GM12864 (cell line): Measurements from ENCODE around the gene GYS1.

Source experiments
- DNase-seq: peaks from one replicate; pipeline ENCODE4 v3.0.0-alpha.2; 2011; ENCODE audit warnings: low read depth
- H3K4me3 ChIP-seq: 2 replicates; pipeline ENCODE4 v1.5.1; 2011; ENCODE audit warnings: mild to moderate bottlenecking, low read depth, low read length, control low read depth
- TF ChIP-seq, protein P1 (sequence below): IDR thresholded peaks from 2 replicates; pipeline ENCODE4 v1.5.1; 2011; ENCODE audit warnings: low read depth, mild to moderate bottlenecking, moderate library complexity, low read length, control low read depth, inconsistent platforms; ENCODE audit errors: missing control alignments

GYS1 gene

DNA sequence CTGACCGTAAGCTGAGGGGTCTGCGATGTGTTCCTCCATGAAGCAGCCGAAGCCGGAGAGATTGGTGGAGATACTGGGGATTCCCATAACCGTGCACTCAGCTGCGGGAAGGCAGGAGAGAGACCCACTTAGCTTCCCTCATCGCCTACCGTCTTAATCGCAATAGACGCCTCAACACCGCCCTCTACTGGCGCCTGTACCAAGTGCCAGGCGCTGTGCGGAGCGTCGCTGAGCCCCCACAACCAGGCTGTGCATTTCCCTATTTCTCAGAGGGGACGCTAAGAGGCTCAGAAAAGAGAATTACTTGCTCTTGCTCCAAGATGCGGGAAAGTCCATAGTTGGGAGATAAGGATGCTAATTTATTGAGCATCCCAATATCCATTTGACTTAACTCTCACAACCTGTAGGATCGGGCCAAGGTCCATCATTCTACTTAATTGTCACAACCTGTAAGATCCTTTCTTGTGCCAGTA, 22.1 kb downstream of the GYS1 start:
- TF ChIP-seq, protein P1, sequence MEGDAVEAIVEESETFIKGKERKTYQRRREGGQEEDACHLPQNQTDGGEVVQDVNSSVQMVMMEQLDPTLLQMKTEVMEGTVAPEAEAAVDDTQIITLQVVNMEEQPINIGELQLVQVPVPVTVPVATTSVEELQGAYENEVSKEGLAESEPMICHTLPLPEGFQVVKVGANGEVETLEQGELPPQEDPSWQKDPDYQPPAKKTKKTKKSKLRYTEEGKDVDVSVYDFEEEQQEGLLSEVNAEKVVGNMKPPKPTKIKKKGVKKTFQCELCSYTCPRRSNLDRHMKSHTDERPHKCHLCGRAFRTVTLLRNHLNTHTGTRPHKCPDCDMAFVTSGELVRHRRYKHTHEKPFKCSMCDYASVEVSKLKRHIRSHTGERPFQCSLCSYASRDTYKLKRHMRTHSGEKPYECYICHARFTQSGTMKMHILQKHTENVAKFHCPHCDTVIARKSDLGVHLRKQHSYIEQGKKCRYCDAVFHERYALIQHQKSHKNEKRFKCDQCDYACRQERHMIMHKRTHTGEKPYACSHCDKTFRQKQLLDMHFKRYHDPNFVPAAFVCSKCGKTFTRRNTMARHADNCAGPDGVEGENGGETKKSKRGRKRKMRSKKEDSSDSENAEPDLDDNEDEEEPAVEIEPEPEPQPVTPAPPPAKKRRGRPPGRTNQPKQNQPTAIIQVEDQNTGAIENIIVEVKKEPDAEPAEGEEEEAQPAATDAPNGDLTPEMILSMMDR, result peak; percentile 96
- no peak for DNase-seq
- H3K4me3 ChIP-seq, result no peak overlapping the region

DNA sequence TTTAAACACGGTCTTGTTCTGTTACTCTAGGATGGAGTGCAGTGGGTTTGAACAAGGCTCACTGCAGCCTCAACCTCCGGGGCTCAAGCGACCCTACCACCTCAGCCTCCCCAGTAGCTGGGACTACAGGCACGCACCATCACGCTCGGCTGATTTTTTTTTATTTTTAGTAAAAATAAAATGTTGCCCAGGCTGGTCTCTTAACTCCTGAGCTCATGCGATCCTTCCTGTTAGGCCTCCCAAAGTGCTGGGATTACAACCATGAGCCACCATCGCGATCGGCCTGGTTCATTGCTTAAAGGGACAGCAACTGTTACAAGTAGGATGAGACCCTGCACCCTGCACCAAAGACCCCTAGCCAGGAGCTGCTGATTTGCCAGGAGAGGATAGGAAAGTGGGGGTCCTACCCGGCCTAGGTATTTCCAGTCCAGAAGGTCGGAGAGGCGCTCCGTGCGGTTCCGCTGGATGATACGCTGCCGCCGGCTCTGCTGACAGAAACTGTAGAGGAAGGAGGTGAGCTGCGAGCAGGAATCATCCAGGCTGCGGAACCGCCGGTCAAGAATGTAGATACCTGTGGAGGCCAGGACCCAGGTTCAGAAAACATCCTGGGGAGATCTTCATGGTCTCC, 22.9 kb downstream of the GYS1 start:
- TF ChIP-seq, protein P1, result no peak

DNA sequence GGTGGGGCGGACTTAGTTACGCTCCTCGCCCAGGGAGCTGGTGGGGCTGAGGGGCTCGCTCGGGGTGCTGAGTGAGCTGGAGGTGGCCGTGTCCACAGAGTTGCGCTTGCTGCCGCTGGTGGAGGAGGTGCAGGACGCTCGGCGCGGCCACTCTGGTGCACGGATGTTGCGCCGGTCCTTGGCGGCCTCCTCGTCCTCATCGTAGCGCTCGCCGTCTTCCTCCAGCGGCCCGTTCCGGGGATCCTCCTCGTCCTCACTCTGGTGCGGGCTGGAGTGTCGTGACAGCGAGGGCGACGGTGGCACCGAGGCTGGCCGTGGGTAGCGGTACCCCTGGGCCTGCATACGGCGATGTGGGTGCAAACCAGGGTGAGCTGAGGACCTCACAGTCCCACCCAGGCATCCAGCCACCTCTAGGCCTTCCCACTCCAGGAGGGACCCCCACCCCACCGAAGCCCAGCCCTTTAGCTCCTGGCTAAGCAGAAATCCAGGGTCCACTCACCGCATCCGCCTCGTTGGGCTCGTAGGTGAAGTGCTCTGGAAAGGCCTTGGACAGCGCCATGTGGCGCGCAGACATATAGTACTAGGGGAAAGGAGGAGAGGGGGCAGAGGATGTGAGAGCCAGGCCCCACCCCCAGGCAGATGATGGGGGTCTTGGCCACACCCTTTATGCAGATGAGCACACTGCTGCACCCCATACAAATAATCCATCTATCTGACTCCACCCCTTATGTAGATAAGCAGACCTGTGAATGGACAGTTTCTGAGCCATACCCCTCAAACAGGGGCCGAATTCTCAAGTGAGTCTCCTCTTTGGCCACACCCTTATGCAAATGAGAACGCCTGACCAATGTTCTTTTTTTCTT, 23.6 kb downstream of the GYS1 start:
- no peak for DNase-seq
- no peak overlapping the region for H3K4me3 ChIP-seq
- TF ChIP-seq, protein P1, result no peak

More for the DNA sequence above, 22.9 kb downstream of the GYS1 start:
- H3K4me3 ChIP-seq, result no peak overlapping the region
- no peak for DNase-seq

DNA sequence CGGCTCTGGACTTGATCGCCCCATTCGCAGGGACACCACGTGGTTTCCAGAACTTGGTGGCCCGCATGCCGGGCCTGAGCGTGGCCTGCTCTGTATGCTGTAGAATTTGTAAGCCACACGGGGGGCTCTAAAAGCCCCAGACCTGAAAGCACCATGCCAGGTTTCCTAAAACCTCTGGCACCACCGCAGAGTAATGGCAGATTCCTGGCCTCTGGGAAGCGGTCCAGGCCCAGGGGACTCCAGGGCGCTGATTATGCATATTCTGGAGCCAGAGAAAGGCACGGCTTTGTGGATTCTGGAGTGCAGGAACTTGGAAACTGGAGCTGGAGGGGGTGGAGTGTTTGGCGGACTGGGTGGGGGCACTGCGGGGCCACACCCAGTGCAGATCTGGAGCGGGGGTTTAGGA, 24.3 kb downstream of the GYS1 start:
- no peak overlapping the region for H3K4me3 ChIP-seq
- TF ChIP-seq, protein P1, result no peak
- no peak for DNase-seq

DNA sequence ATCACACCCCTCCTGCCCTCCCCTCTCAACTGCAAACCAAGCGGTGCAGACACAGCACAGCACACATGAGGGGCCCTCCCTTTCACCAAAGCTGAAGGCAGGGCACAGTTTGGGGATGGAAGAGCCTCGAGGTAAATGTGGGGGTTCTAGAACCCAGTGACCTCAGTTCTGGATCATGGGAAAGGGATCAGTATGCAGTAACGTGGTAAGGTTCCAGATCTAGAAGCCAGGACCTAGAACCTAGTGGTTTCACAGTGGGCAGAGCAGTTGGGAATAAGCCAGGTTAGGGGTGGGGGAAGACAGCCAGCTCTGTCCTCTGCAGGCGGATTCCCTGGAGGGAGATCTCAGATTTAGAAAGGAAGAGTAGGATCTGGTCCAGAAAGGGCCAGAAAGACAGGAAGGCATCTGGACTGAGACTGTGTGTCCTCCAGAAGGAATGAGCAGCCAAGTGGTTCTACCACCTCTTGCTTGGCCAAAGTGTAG, 24.9 kb downstream of the GYS1 start:
- no peak overlapping the region for H3K4me3 ChIP-seq
- TF ChIP-seq, protein P1, result no peak

DNA sequence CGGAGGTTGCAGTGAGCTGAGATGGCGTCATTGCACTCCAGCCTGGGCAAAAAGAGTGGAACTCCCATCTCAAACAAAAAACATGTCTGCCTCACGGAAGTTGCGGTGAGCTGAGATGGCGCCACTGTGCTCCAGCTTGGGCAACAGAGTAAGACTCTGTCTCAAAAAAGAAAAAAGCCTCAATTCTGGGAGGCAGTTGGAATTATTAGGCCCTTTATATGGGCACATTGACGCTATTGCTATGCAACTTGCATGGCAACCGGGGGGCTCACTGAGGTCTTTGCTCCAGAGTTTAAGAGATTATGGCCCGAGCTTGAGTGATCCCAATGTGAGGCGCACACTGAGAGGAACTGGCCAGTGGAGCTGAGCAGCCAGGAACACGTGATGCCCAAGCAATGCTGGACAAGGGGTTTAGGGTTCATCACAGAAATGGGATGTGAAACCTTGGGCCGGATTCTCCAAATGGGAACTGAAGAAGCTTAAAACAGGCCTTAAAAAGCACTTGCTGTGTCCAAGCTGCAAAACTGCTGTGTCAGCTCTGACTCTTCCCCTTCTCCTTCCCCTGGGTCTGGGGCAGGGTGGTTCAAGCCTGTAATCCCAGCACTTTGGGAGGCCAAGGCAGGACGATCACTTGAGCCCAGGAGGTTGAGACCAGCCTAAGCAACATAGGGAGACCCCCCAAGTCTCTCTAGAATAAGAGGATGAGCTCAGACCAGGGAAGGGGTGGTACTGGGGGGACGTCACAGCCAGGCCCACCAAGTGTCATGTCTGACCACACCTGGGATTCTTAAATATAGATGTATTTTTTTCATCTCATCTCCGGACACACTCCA, 25.5 kb downstream of the GYS1 start:
- no peak for DNase-seq
- TF ChIP-seq, protein P1, result no peak

More for the DNA sequence above, 24.9 kb downstream of the GYS1 start:
- no peak for DNase-seq

More for the DNA sequence above, 25.5 kb downstream of the GYS1 start:
- H3K4me3 ChIP-seq, result no peak overlapping the region; the same call in 1 of the 2 replicates
